Measurements from ENCODE around the gene ZFAND2B.
"Not testable (repeated sequence)": the region's sequence is repeated elsewhere in the genome, so short reads cannot be mapped to it uniquely, and the experiment has no call there.

ZFAND2B gene

DNA sequence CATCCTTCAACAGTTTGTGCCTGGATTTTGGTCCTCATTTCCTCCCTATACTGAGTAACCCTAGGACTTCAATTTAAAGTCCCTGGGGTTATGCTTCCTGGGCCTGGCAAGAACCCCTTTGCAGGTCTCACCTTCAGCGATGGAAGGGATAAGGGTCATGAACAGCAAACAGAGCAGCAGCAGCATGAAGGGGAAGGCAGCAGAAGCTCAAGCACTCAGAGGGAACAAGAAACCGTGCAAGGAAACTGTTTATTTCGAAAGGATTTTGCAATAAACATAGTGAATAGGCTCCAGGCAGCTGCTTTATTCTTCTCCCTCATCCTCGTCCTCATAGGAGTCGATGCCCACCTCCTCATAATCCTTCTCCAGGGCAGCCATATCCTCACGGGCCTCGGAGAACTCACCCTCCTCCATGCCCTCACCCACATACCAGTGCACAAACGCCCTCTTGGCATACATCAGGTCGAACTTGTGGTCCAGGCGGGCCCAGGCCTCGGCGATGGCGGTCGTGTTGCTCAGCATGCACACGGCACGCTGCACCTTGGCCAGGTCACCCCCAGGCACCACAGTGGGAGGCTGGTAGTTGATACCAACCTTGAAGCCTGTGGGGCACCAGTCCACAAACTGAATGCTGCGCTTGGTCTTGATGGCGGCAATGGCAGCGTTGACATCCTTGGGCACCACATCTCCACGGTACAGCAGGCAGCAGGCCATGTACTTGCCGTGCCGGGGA lies 43.6 kb downstream of the ZFAND2B start:
- no peak for DNase-seq (ENCODE audit: low read depth, low spot score)

DNA sequence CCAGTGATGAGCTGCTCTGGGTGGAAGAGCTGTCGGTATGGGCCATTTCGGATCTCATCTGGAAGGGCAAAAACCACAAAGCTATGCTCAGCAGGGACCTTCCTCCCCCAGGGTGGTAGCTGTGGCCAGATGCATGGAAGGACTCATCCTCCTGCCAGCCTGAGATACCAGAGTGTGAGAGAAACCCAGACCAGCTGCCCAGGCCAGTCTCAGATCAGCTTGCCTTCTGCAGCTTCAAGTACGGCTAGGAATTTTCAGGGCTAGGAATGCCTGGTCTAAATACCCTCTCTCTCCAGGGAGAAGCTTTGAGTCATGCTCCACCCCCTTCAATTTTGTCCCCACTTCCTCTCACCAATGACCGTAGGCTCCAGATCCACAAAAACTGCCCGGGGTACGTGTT lies 45.1 kb downstream of the ZFAND2B start:
- DNase-seq (ENCODE audit: low read depth, low spot score) = no peak

DNA sequence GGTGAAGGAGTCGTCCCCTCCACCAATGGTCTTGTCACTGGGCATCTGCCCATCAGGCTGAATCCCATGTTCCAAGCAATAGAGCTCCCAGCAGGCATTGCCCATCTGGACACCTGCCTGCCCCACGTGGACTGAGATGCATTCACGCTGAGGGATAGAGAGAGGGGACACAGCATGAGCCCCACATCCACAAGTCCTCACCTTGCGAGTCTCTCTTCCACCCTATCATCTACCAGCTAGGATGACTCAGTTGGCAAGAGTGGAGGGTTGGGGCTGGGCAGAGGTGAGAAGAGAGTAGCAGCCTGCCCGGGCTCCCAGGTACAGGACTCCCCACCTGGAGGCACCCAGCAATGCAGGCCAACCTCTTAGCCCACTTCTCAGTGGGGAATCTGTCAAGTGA lies 45.5 kb downstream of the ZFAND2B start:
- DNase-seq (ENCODE audit: low read depth, low spot score) = no peak

DNA sequence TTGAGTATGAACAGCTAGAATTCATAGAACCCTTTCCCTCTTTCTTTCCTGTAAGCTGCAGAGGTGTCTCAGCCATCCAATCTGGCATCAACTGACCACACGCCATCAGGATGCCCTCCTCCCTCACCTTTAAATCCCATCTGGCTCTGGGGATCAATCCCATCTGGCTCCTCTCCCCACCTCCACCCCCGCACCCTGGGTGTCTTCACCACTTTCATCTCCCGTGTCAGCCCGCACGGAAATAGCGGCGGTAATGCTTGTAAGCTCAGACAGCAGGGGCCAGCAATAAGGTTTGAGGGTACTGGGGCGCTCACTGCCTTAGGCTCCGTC lies 46.0 kb downstream of the ZFAND2B start:
- no peak for DNase-seq (ENCODE audit: low read depth, low spot score)

DNA sequence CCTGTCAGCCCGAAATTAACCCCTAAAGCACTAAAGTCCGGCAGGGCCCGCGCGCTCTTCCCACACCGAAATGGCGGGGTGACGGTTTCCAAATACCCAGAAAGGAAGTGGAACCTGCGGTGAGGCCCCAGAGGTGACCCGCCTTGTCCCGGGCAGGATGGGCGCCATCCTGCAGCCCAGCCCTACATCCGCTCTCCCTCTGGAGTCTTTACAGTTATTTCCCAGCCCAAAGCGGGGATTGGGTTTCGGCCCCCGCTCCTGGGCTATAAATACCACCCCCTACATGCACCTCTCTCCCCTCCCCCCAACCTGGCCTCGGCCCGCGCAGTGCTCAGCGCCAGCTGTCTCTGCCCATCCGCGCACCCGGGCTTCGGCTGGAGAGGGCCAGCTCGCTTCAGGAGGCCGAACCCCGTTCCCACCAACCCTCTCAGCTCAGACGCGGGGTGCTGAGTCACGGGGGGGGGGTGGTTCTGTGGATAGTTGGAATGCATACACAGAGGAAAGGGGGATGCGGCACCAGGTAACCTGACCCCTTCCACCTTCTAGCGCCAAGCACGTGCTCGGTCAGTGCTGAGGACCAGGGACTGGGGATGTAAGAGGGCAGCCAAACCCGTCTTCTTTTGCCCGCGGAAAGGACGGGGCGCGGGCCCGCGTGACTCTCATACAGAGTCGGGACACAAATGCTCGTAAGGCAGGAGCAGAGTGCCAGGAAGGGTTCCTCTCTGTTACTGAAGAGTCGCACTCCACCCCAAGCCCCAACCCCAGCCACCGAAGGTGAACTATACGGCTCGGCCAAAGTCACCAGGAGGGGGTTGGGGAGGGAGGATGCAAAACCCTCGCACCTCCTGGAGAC lies 46.5 kb downstream of the ZFAND2B start, which contains the start of gene TUBA4B:
TUBA4B (plus strand) TSS at position 344 of the 853 bp plus-strand sequence; CDS start at position 509, 165 bp downstream.
- no peak for DNase-seq (ENCODE audit: low read depth, low spot score)

DNA sequence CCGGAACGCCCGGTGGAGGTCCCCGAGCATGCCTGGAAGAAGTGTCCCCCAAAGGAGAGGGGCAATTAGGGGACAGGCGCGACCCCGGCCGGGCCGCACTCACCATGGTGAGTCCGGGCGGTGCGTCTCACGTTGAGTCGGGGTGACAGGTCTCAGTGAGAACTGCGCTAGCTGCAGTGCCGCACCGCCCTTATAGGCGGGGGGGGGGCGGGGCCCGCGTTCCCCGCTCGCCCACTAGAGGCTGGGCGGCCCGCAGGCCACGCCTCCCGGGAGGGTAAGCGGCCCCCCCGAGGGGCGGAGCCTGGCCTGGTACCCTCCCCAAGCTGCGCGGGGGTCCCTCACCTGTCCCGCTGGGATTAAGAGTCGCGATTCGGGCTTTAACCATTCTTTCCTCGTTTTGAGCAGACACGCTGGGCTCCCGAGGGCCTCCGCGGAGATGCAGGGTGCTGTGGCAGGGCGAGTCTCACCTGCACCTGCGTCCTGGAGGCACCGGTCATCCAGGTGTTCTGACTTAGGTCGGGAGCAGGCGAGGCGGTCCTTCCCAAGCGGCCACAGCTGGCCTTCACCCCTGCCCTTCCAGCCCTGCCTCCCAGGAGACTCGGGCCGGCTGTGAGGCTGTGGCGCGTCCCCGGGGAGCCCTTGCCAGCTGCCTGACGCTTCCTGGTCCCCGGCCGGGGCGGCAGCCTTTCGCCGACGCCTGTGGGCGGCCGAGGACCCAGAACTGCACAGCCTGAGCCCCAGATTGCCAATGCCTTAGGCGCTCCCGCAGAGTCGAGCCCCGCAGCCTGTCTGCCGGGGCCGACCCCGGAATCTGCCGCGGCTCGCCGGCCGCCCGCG lies 47.4 kb downstream of the ZFAND2B start, which contains the start of gene TUBA4A:
TUBA4A (minus strand) TSS at position 166 of the 837 bp plus-strand sequence; CDS start at position 106, 60 bp downstream.
- no peak for DNase-seq (ENCODE audit: low read depth, low spot score)

DNA sequence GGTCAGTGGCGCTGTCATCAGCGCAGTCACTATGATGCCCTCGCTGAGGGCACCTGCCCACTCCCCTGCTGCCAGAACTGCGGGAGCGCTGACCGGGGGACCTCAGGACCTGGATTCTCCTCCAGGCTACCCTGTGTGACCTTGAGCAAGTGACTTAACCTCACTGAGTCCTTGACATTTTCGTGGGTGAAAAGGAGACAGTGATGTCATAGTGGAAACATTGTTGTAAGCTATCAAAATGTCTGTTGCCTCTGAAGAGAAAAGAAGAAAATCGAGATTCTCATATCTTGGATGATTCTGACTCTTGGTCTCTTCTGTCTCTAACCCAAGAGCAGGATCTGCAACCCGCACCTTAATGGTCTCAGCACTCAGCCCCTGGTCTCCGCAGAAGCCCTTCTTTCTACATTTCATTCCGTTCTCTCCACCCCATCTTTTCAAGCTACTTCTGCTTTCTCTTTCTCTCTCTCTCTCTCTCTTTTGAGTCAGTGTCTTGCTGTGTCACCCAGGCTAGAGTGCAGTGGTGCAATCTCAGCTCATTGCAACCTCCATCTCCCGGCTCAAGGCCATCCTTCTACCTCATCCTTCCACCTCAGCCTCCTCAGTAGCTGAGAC lies 48.1 kb downstream of the ZFAND2B start:
- no peak for DNase-seq (ENCODE audit: low read depth, low spot score)

DNA sequence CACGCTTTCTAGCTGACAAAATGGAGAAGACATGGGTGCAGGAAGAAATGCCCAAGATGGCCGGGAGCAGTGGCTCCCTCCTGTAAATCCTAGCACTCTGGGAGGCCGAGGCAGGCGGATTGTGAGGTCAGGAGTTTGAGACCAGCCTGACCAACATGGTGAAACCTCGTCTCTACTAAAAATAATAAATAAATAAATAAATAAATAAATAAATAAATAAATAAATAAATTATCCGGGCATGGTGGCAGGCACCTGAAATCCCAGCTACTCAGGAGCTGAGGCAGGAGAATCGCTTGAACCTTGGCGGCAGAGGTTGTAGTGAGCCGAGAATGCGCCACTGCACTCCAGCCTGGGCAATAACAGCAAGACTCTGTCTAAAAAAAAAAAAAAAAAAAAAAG lies 52.4 kb downstream of the ZFAND2B start:
- DNase-seq (ENCODE audit: low read depth, low spot score) = not testable (repeated sequence)
